Breast epithelium (tissue), 3 donors: Measurements from ENCODE around the gene IFI27.

Experiments used
- CTCF ChIP-seq, 3 donors: fragments of 450-650 bp; IDR thresholded peaks; one replicate each; pipeline ENCODE4 v1.5.1; 2016 to 2017; ENCODE audit warnings: antibody characterized with exemption in 3 of 3, mild to moderate bottlenecking in 3 of 3, moderate library complexity in 3 of 3
- POLR2A ChIP-seq: fragments of 450-650 bp; IDR thresholded peaks from one replicate; pipeline ENCODE4 v1.6.1; 2016; ENCODE audit warnings: antibody characterized with exemption, mild to moderate bottlenecking, moderate library complexity

DNA sequence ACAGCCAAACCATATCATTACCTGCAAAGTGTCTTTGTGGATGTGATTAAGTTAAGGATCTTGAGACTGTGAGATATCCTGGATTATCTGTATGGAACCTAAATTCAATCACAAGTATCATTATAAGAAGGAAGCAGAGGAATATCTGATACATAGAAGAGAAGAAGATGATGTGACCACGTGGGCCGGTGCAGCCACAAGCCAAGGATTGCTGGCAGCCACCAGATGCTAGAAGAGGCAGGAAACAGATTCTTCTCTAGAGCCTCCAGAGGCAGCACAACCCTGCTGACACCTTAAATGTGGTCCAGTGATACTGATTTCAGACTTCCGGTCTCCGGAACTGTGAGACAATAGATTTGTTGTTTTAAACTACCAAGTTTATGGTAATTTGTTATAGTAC, 24.9 kb downstream of the IFI27 start:
- TF ChIP-seq CTCF (IDR thresholded peaks at IDR 0.05) (no peak), POLR2A (no peak)
